WTC11 (cell line): ENCODE measurements around the gene RGL1. TPM values are rescaled to one million over a fixed set of nuclear protein-coding genes. Genes with fewer than 3 reads are reported as not detected.

Experiments used
- ATAC-seq: fragments of 200-7000 bp; cut with Tn5 transposase; 2 replicates; pipeline ENCODE4 v1.10.0; 2021; ENCODE audit warnings: mild to moderate bottlenecking, moderate library complexity
- CTCF ChIA-PET: fragments of 300-600 bp; sonication (Branson Sonifier 250); formaldehyde crosslinking; loops from one replicate; lab custom pipeline; 2021; ENCODE audit warnings: antibody characterized with exemption; lab: Charles Lee
- POLR2A ChIA-PET: fragments of 350-600 bp; sonication (Branson Sonifier 250); formaldehyde crosslinking; loops from one replicate; lab custom pipeline; 2021; ENCODE audit warnings: antibody characterized with exemption; lab: Charles Lee
- DNase-seq: peaks from one replicate; pipeline ENCODE4 v3.0.0; 2021; ENCODE audit warnings: low spot score
- H3K27ac Mint-ChIP-seq: 2 replicates; pipeline ENCODE4 v1.8.0; 2021; ENCODE audit warnings: mixed read lengths
- H3K27me3 Mint-ChIP-seq: 2 replicates; pipeline ENCODE4 v1.8.0; 2021; ENCODE audit warnings: low read depth, mild to moderate bottlenecking, moderate library complexity, mixed read lengths
- H3K36me3 Mint-ChIP-seq: 2 replicates; pipeline ENCODE4 v1.8.0; 2021; ENCODE audit warnings: mixed read lengths
- H3K4me1 Mint-ChIP-seq: 2 replicates; pipeline ENCODE4 v1.8.0; 2022; ENCODE audit warnings: mixed read lengths
- H3K4me3 Mint-ChIP-seq: 2 replicates; pipeline ENCODE4 v1.8.0; 2021; ENCODE audit warnings: mild to moderate bottlenecking, moderate library complexity, mixed read lengths
- H3K9me3 Mint-ChIP-seq: 2 replicates; pipeline ENCODE4 v1.8.0; 2021; ENCODE audit warnings: mixed read lengths
- CREB1 ChIP-seq: sonication (generic); formaldehyde crosslinking; IDR thresholded peaks from 2 replicates; pipeline ENCODE4 v1.8.0; 2023; ENCODE audit warnings: mild to moderate bottlenecking, missing genetic modification reagents
- CTCF ChIP-seq: fragments of 200-600 bp; IDR thresholded peaks from 2 replicates; pipeline ENCODE4 v1.8.0; 2022; ENCODE audit warnings: antibody characterized with exemption
- ELF4 ChIP-seq: sonication (generic); formaldehyde crosslinking; IDR thresholded peaks from 2 replicates; pipeline ENCODE4 v1.8.1; 2022; ENCODE audit warnings: low read depth, mild to moderate bottlenecking, moderate library complexity, missing genetic modification reagents
- EMX1 ChIP-seq: fragments of 250-450 bp; sonication (Bioruptor Pico); IDR thresholded peaks from 2 replicates; pipeline ENCODE4 v1.8.0; 2021; ENCODE audit warnings: mild to moderate bottlenecking
- ESRRA ChIP-seq: sonication (generic); formaldehyde crosslinking; IDR thresholded peaks from 2 replicates; pipeline ENCODE4 v1.8.1; 2022; ENCODE audit warnings: mild to moderate bottlenecking, missing genetic modification reagents, borderline replicate concordance
- FOXK1 ChIP-seq: sonication (generic); formaldehyde crosslinking; IDR thresholded peaks from 2 replicates; pipeline ENCODE4 v1.8.0; 2022; ENCODE audit warnings: mild to moderate bottlenecking, moderate library complexity, missing genetic modification reagents
- FOXP1 ChIP-seq: sonication (generic); formaldehyde crosslinking; IDR thresholded peaks from 2 replicates; pipeline ENCODE4 v1.8.0; 2022; ENCODE audit warnings: missing genetic modification reagents, mild to moderate bottlenecking, moderate library complexity, borderline replicate concordance
- HMGA2 ChIP-seq: fragments of 250-450 bp; sonication (Bioruptor Pico); IDR thresholded peaks from 2 replicates; pipeline ENCODE4 v1.4.0; 2021; ENCODE audit warnings: mild to moderate bottlenecking, moderate library complexity
- HMGXB4 ChIP-seq: sonication (generic); formaldehyde crosslinking; IDR thresholded peaks from 2 replicates; pipeline ENCODE4 v1.8.1; 2023; ENCODE audit warnings: mild to moderate bottlenecking, moderate library complexity, missing genetic modification reagents
- IRF2 ChIP-seq: sonication (generic); formaldehyde crosslinking; IDR thresholded peaks from 2 replicates; pipeline ENCODE4 v1.8.0; 2022; ENCODE audit warnings: low read depth, missing genetic modification reagents, borderline replicate concordance
- MXD4 ChIP-seq: fragments of 250-450 bp; sonication (Bioruptor Pico); IDR thresholded peaks from 2 replicates; pipeline ENCODE4 v1.8.0; 2021; ENCODE audit warnings: mild to moderate bottlenecking, moderate library complexity, borderline replicate concordance
- NFATC4 ChIP-seq: fragments of 250-450 bp; sonication (Bioruptor Pico); IDR thresholded peaks from 2 replicates; pipeline ENCODE4 v1.9.0; 2021; ENCODE audit warnings: mild to moderate bottlenecking
- NR1H2 ChIP-seq: sonication (generic); formaldehyde crosslinking; IDR thresholded peaks from 2 replicates; pipeline ENCODE4 v1.9.0; 2021; ENCODE audit warnings: mild to moderate bottlenecking, moderate library complexity, missing genetic modification reagents
- NR3C1 ChIP-seq: sonication (generic); formaldehyde crosslinking; conservative IDR thresholded peaks from 2 replicates; pipeline ENCODE4 v1.8.1; 2023; ENCODE audit warnings: low read depth, mild to moderate bottlenecking, missing genetic modification reagents
- RORB ChIP-seq: fragments of 250-450 bp; sonication (Bioruptor Pico); IDR thresholded peaks from 2 replicates; pipeline ENCODE4 v1.9.0; 2021; ENCODE audit warnings: mild to moderate bottlenecking
- TCF7 ChIP-seq: sonication (generic); formaldehyde crosslinking; IDR thresholded peaks from 2 replicates; pipeline ENCODE4 v1.8.0; 2022; ENCODE audit warnings: mild to moderate bottlenecking, low read depth, missing genetic modification reagents, moderate library complexity
- TEAD4 ChIP-seq: sonication (generic); formaldehyde crosslinking; IDR thresholded peaks from 2 replicates; pipeline ENCODE4 v1.8.0; 2022; ENCODE audit warnings: mild to moderate bottlenecking, missing genetic modification reagents
- TP53 ChIP-seq: sonication (generic); formaldehyde crosslinking; IDR thresholded peaks from 2 replicates; pipeline ENCODE4 v1.8.1; 2023; ENCODE audit warnings: mild to moderate bottlenecking, missing genetic modification reagents
- ZNF232 ChIP-seq: sonication (generic); formaldehyde crosslinking; IDR thresholded peaks from 2 replicates; pipeline ENCODE4 v1.8.0; 2022; ENCODE audit warnings: mild to moderate bottlenecking, missing genetic modification reagents
- ZNF263 ChIP-seq: sonication (generic); formaldehyde crosslinking; IDR thresholded peaks from 2 replicates; pipeline ENCODE4 v1.8.1; 2022; ENCODE audit warnings: low read depth, mild to moderate bottlenecking, moderate library complexity, missing genetic modification reagents
- ZNF317 ChIP-seq: sonication (generic); formaldehyde crosslinking; IDR thresholded peaks from 2 replicates; pipeline ENCODE4 v1.8.1; 2023; ENCODE audit warnings: low read depth, mild to moderate bottlenecking, moderate library complexity, missing genetic modification reagents, borderline replicate concordance
- ZNF416 ChIP-seq: fragments of 250-450 bp; sonication (Bioruptor Pico); IDR thresholded peaks from 2 replicates; pipeline ENCODE4 v1.9.0; 2021; ENCODE audit warnings: mild to moderate bottlenecking, inconsistent platforms
- ZNF423 ChIP-seq: fragments of 250-450 bp; sonication (Bioruptor Pico); IDR thresholded peaks from 2 replicates; pipeline ENCODE4 v2.1.2; 2022; ENCODE audit warnings: mild to moderate bottlenecking, moderate library complexity
- total RNA-seq: library from RNA; stranded (reverse); gene quantifications from 3 replicates; pipeline ENCODE4 v1.2.3, GENCODE V29; 2021
- TF ChIP-seq, protein P1 (sequence below): fragments of 250-450 bp; sonication (Bioruptor Pico); IDR thresholded peaks from 2 replicates; pipeline ENCODE4 v1.9.0; 2021; ENCODE audit warnings: mild to moderate bottlenecking

Gene RGL1
- total RNA-seq, 1 experiment from 2014 or later: 1.5 TPM

GRCh38 chr1:183836598-183836997 lies 31.7 kb downstream of the RGL1 start:
- Mint-ChIP-seq H3K27me3 (no peaks in the 10 kb centered on the region), H3K27ac (no peak overlapping the region), H3K4me1 (peaks cover 5% of the 10 kb centered on the region; the same call in 1 of the 2 replicates), H3K36me3 (no peaks in the 10 kb centered on the region), H3K4me3 (no peak overlapping the region), H3K9me3 (no peaks in the 10 kb centered on the region; the same call in 1 of the 2 replicates)
- CTCF ChIA-PET: no interaction called here
- ATAC-seq (no peak), DNase-seq (no peak)
- POLR2A ChIA-PET: no interaction called here
- TF ChIP-seq HMGA2 (CRISPR knock-in tag) (no peak), TP53 (CRISPR knock-in tag) (no peak), ZNF263 (no peak), FOXK1 (CRISPR knock-in tag) (no peak), ZNF416 (CRISPR knock-in tag) (no peak)
- TF ChIP-seq, protein P1, sequence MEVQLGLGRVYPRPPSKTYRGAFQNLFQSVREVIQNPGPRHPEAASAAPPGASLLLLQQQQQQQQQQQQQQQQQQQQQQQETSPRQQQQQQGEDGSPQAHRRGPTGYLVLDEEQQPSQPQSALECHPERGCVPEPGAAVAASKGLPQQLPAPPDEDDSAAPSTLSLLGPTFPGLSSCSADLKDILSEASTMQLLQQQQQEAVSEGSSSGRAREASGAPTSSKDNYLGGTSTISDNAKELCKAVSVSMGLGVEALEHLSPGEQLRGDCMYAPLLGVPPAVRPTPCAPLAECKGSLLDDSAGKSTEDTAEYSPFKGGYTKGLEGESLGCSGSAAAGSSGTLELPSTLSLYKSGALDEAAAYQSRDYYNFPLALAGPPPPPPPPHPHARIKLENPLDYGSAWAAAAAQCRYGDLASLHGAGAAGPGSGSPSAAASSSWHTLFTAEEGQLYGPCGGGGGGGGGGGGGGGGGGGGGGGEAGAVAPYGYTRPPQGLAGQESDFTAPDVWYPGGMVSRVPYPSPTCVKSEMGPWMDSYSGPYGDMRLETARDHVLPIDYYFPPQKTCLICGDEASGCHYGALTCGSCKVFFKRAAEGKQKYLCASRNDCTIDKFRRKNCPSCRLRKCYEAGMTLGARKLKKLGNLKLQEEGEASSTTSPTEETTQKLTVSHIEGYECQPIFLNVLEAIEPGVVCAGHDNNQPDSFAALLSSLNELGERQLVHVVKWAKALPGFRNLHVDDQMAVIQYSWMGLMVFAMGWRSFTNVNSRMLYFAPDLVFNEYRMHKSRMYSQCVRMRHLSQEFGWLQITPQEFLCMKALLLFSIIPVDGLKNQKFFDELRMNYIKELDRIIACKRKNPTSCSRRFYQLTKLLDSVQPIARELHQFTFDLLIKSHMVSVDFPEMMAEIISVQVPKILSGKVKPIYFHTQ (CRISPR knock-in tag): no peak

DNA sequence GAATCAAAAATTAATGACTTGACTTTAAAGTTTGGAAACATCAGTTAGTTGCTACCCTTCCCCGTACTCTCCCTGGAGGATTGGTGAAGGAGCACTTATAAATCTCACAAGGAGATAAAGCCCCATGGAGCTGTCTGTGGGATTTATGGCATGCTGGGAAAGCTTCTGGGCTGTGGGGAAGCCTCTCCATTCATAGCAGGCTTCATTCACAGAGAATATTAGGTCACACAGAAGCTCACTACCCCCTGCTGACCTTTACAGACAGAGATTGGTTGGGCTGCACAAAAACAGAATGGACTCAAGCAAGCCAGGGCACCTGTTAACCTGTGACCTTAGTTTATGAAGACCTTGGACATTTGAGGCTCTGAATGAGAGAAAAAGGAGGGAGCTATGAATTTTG lies 32.1 kb downstream of the RGL1 start:
- no peak overlapping the region for H3K27ac Mint-ChIP-seq
- DNase-seq: no peak
- no peaks in the 10 kb centered on the region for H3K27me3 Mint-ChIP-seq

More for the DNA sequence above, 32.1 kb downstream of the RGL1 start:
- CTCF ChIA-PET: no interaction called here
- TF ChIP-seq ZNF232 (CRISPR knock-in tag) (no peak), HMGXB4 (CRISPR knock-in tag) (no peak), TCF7 (CRISPR knock-in tag) (no peak), MXD4 (CRISPR knock-in tag) (no peak), CTCF (no peak), ZNF423 (no peak), ZNF317 (CRISPR knock-in tag) (no peak), EMX1 (CRISPR knock-in tag) (no peak), ELF4 (no peak), CREB1 (CRISPR knock-in tag) (no peak), NR1H2 (CRISPR knock-in tag) (no peak), ESRRA (CRISPR knock-in tag) (no peak), FOXP1 (no peak), TEAD4 (CRISPR knock-in tag) (no peak), IRF2 (no peak), RORB (no peak), NFATC4 (no peak), NR3C1 (CRISPR knock-in tag) (no peak)
- TF ChIP-seq, protein P1 (CRISPR knock-in tag): no peak
- POLR2A ChIA-PET: no interaction called here
- Mint-ChIP-seq H3K4me1 (peaks cover 5% of the 10 kb centered on the region; the same call in 1 of the 2 replicates), H3K4me3 (no peak overlapping the region), H3K9me3 (no peaks in the 10 kb centered on the region; the same call in 1 of the 2 replicates), H3K36me3 (no peaks in the 10 kb centered on the region)
- no peak for ATAC-seq
